ENCODE results near the gene PDCD2.

DNA sequence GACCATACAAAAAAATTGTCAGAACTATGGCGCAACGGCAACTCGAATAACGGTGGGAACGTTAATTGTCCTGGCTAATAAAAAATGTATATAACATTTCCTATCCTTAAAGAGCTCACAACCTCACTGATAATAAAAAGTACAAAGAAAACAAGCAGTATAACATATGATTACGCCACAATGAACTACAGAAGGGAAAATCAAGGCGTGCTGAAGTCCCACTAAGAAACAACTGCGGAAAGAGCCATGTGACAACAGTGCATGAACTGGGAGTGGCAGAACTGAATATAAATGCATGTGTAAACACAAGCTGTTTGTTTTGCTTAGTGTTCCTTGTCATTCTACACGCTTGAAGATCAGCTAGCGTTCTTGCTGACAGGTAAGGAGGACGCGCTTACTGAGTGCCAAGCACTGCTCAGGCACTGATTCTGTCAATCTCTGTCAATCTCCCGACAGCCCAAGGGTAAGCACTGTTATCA, 30.9 kb downstream of the PDCD2 start:
- TF ChIP-seq, protein P1, sequence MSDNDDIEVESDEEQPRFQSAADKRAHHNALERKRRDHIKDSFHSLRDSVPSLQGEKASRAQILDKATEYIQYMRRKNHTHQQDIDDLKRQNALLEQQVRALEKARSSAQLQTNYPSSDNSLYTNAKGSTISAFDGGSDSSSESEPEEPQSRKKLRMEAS (IDR thresholded peaks at IDR 0.05) = no peak
- TF ChIP-seq EP300 (IDR thresholded peaks at IDR 0.05; ENCODE audit: borderline replicate concordance) = no peak
- TF ChIP-seq TEAD4 (IDR thresholded peaks at IDR 0.05) = no peak
- TF ChIP-seq NFIC (IDR thresholded peaks at IDR 0.05) = no peak
- no peak for TF ChIP-seq CREB1 (IDR thresholded peaks at IDR 0.05; ENCODE audit: low read depth)
- no peak for TF ChIP-seq TCF12 (IDR thresholded peaks at IDR 0.05; ENCODE audit: low read depth)
- TF ChIP-seq TAF1 (IDR thresholded peaks at IDR 0.05; ENCODE audit: low read depth) = no peak
